AG10803 (cell line): ENCODE measurements around the gene KCNG2.

Experiments
- DNase-seq: peaks from one replicate; pipeline ENCODE4 v3.0.0; 2010; ENCODE audit warnings: low read depth
- H3K4me3 ChIP-seq: 2 replicates; pipeline ENCODE4 v1.5.1; 2011; ENCODE audit warnings: mild to moderate bottlenecking, low read length, control low read depth
- TF ChIP-seq, protein P1 (sequence below): conservative IDR thresholded peaks from 2 replicates; pipeline ENCODE4 v1.5.1; 2011; ENCODE audit warnings: mild to moderate bottlenecking, low read length, control low read depth, inconsistent platforms

The KCNG2 gene

DNA sequence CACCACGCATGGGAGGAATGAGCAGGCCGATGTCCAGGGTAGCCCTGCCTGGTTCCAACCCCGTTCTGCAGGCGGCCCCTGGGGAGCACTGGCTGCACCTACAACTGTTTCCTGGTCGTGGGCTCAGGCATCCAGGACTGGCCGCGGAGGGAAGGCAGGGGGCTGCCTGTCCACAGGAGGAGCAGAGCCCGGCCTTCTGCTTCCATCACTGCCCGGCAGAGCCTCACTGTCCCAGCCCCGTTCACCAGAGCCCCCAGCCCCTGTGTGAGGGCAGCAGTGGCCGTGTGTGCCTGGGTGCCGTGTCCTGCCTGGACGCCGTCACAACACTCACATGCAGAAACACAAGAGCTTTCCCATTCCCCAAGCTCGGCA is 56.2 kb downstream of the KCNG2 start:
- H3K4me3 ChIP-seq: no peak overlapping the region
- DNase-seq: no peak
- TF ChIP-seq, protein P1, sequence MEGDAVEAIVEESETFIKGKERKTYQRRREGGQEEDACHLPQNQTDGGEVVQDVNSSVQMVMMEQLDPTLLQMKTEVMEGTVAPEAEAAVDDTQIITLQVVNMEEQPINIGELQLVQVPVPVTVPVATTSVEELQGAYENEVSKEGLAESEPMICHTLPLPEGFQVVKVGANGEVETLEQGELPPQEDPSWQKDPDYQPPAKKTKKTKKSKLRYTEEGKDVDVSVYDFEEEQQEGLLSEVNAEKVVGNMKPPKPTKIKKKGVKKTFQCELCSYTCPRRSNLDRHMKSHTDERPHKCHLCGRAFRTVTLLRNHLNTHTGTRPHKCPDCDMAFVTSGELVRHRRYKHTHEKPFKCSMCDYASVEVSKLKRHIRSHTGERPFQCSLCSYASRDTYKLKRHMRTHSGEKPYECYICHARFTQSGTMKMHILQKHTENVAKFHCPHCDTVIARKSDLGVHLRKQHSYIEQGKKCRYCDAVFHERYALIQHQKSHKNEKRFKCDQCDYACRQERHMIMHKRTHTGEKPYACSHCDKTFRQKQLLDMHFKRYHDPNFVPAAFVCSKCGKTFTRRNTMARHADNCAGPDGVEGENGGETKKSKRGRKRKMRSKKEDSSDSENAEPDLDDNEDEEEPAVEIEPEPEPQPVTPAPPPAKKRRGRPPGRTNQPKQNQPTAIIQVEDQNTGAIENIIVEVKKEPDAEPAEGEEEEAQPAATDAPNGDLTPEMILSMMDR: no peak

DNA sequence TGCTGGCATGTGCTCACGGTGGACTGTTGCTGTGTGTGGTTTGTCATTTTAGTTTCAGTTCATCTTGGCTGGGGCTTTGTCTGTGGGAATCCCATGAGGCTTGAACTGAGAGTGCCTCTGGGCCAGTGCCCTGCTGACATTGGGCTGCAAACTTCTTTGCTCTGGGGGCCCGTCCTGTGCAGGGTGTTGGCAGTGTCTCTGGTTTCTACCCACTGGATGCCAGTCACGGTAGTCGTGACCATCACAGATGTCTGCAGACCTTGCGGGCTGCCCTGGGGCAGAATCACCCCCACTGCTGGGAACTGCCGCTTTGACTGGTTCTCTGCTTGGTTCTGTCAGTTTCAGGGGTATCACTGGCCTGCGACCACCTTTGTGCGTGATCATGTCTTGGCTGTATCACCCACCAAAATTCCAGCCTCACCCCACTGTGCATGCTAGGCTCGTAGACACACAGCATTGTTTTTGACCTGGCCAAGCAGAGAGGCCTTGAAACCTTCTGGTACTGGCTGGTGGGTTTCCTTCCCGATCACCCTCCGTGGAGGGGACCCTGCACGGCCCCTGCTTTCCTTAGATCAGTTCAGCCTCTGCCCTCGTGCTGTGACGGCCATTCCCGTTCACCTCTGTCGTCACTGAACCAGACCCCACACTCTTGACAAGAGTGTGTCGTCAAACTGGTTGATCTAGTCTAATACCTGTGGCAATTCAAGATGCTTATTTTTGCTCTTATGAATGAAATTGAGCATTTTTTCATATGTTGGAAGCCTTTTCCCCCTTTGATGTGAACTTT is 57.6 kb downstream of the KCNG2 start:
- TF ChIP-seq, protein P1: no peak
- no peak for DNase-seq

DNA sequence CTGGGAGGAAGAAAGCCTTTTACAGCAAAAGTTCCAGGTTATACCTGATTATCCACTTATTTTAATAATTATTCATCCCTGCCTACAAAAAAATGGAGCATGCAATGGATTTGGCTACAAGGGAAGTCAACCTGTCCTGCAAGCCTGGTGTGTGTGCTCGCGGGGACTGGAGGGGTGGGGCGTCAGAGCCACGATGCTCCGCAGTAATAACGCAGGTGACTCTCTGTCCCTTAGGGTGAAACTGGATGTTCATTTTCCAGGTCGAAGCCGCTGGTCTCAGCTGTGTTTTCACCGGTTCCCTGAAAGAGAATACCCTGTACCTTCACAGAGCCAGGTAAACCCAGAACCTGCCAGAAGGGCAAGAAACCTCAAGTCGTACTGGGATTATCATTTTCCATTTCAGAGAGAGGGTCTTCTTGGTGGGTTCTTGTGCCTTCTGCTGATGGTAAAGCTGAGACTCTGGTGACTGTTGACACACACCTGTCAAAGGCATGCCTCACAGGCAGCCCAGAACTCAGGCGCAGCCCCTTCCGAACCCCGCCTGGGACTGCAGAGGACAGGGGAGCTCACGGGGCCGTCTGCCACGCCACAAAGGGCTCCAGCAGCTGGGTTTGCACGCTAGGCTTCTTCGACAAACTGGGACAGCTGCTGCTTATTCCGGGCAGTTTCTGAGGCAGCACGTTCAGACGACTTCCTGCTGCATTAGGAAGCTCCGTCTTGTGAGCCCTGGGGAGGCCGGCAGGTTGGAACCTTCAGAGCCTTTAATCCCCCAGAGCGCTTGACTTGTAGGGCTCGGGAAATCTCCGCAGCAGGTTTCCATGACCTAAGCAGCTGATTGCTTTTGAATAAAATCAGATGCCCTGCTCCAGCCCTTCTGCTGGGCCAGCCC is 58.6 kb downstream of the KCNG2 start:
- TF ChIP-seq, protein P1: no peak
- no peak overlapping the region; the same call in 1 of the 2 replicates for H3K4me3 ChIP-seq
- peak; percentile 26 for DNase-seq

More for the DNA sequence above, 57.6 kb downstream of the KCNG2 start:
- no peak overlapping the region for H3K4me3 ChIP-seq

DNA sequence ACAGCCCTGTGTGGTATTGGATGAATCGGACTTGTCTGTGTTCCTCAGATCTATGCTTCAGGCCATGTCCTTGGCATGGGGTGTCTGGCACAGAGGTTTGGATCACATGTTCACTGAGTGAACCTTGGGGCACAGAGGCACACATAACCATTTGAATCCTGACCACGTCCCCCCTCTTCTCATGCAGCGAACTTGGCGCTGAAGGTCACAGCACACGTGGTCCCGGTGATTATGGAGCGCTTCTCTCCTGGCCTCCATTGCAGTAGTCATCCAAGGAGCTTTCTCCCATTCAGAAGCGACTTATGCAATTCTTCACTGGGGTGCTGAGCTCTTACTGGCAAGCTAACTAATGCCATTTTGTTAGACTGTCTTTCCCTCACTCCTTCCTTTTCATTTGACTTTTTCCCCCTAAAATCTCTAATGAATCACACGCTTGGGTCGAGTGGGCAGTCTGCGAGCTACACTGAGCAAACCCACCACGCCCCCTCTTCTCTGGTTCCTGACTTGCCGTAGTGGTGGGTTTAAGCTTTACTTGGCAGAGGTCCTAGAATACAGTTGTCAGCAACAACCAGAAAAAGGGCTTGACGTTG is 59.4 kb downstream of the KCNG2 start:
- TF ChIP-seq, protein P1: no peak
- DNase-seq: peak; percentile 24
- H3K4me3 ChIP-seq: no peak overlapping the region

DNA sequence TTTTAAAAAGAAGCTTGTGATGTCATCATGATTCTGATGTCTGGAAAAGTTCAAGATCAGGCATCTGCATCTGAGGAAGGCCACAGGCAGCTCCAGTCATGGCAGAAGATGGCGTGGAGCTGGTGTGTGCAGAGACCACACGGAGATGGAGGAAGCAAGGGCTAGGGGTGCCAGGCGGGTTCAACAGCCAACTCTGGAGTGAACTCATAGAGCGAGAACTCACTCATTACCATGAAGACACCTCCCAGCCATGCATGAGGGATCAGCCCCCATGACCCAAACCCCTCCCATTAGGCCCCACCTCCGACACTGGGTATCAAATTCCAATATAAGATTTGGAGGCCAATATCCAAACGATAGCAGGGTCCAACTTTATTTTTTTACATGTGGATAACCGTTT is 61.6 kb downstream of the KCNG2 start:
- no peak for DNase-seq
- H3K4me3 ChIP-seq: no peak overlapping the region
- TF ChIP-seq, protein P1: no peak

DNA sequence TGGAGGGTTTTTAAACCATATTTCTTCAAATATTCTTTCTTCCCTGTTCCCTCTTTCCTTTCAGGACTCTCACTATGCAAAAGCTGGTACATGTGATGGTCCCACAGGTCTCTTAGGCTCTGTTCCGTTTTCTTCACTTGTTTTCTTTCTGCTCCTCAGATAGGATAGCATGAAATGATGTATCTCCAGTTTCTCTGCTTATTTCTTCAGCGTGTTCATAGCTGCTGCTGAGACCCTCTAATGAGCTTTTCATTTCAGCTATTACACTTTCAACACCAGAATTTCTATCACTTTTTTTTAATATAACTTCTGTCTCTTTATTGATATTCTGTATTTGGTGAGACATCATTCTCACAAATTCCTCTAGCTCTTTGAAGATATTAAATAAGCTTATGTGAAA is 63.9 kb downstream of the KCNG2 start:
- H3K4me3 ChIP-seq: no peak overlapping the region
- TF ChIP-seq, protein P1: no peak
- no peak for DNase-seq
